Neutrophil (primary cell): ENCODE results near the gene DIP2C.

Experiments
- H3K27ac ChIP-seq: fragments of 200-600 bp; sonication (generic); 2 replicates; pipeline ENCODE4 v1.5.1; 2016; ENCODE audit warnings: mild to moderate bottlenecking, moderate library complexity
- H3K27me3 ChIP-seq: fragments of 200-600 bp; sonication (generic); 2 replicates; pipeline ENCODE4 v1.6.0; 2016; ENCODE audit warnings: mild to moderate bottlenecking
- H3K36me3 ChIP-seq: fragments of 200-600 bp; sonication (generic); 2 replicates; pipeline ENCODE4 v1.5.1; 2017
- H3K4me1 ChIP-seq, 2 experiments: fragments of 200-600 bp in 1 of 2; sonication (generic) in 1 of 2; 1 replicate in 1 of 2; 2 replicates in 1 of 2; pipeline versions ENCODE4 v1.5.1 to v1.6.1; 2013 to 2016; ENCODE audit warnings: low read depth in 1 of 2, low read length in 1 of 2, mild to moderate bottlenecking in 1 of 2, moderate library complexity in 1 of 2; ENCODE audit not compliant: control insufficient read depth in 1 of 2, insufficient read depth in 1 of 2
- H3K4me3 ChIP-seq, 2 experiments: fragments of 200-600 bp in 1 of 2; sonication (generic) in 1 of 2; 1 replicate in 1 of 2; 2 replicates in 1 of 2; pipeline ENCODE4 v1.5.1; 2013 to 2016; ENCODE audit warnings: low read depth in 1 of 2, low read length in 1 of 2, mild to moderate bottlenecking in 1 of 2, moderate library complexity in 1 of 2
- H3K9me3 ChIP-seq: fragments of 200-600 bp; sonication (generic); 2 replicates; pipeline ENCODE4 v1.5.1; 2016
- TF ChIP-seq, protein P1 (sequence below): fragments of 200-600 bp; sonication (generic); IDR thresholded peaks from 2 replicates; pipeline ENCODE4 v1.5.1; 2016; ENCODE audit warnings: antibody characterized with exemption

DIP2C gene

DNA sequence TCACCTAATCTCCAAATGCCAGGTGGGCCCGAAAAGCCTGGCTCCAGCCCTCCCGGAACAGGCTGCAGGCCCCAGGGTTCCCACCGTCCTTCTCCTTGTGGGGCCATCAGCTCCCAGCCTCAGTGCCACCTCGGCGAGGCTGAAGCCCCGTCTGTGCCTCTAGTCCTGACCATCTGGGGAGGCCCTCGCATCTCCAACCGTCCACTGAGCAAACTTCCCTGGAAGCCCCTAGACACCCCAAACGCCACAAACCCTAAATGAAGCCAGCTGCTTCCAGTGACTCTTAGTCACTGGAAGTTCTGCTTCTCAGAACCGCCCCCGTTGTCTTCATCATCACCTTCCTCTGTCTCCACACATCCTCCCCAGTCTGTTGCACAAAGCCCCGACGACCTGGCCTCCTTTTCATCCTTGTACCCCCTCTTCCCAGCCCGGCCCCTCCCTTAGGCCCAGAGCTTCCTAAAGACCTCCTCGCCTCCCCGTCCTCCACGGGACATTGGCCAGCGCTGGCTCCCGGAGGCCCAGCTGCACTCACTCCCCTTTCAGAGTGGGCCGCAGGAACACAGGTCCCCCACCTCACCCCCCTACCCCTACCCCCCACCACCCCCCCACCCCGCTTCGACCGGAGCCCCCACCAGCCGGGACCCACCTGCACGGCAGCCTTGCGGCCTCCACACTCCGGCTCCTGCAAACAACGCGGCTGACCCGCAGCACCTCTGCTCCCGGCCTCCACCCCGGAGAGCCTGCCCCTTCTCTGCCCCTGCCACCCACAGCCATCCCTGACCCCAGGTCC, 1.1 kb upstream of the DIP2C start:
- H3K27ac ChIP-seq = no peak overlapping the region
- H3K36me3 ChIP-seq = no peaks in the 10 kb centered on the region
- TF ChIP-seq, protein P1, sequence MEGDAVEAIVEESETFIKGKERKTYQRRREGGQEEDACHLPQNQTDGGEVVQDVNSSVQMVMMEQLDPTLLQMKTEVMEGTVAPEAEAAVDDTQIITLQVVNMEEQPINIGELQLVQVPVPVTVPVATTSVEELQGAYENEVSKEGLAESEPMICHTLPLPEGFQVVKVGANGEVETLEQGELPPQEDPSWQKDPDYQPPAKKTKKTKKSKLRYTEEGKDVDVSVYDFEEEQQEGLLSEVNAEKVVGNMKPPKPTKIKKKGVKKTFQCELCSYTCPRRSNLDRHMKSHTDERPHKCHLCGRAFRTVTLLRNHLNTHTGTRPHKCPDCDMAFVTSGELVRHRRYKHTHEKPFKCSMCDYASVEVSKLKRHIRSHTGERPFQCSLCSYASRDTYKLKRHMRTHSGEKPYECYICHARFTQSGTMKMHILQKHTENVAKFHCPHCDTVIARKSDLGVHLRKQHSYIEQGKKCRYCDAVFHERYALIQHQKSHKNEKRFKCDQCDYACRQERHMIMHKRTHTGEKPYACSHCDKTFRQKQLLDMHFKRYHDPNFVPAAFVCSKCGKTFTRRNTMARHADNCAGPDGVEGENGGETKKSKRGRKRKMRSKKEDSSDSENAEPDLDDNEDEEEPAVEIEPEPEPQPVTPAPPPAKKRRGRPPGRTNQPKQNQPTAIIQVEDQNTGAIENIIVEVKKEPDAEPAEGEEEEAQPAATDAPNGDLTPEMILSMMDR = no peak
- H3K4me3 ChIP-seq = no peak overlapping the region
- H3K4me1 ChIP-seq = no peaks in the 10 kb centered on the region
- H3K9me3 ChIP-seq = no peaks in the 10 kb centered on the region
- H3K27me3 ChIP-seq = peaks cover 87% of the 10 kb centered on the region

DNA sequence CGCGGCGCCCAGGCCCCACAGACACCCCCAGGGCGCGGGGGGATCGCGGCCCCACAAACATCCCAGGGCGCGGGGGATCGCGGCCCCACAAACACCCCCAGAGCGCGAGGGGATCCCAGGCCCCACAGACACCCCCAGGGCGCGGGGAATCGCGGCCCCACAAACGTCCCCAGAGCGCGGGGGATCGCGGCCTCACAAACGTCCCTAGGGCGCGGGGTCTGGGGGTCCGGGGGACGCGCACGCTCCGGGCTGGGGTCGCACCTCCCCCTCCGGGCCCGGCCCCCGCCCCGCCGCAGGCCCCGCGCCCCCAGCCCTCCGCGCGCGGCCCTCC, 382 bp downstream of the DIP2C start:
- Histone ChIP-seq H3K36me3 (no peaks in the 10 kb centered on the region), H3K9me3 (no peaks in the 10 kb centered on the region), H3K4me1 (no peaks in the 10 kb centered on the region), H3K27me3 (peaks cover 74% of the 10 kb centered on the region), H3K27ac (no peak overlapping the region), H3K4me3 (no peak overlapping the region)
- TF ChIP-seq, protein P1 = no peak

DNA sequence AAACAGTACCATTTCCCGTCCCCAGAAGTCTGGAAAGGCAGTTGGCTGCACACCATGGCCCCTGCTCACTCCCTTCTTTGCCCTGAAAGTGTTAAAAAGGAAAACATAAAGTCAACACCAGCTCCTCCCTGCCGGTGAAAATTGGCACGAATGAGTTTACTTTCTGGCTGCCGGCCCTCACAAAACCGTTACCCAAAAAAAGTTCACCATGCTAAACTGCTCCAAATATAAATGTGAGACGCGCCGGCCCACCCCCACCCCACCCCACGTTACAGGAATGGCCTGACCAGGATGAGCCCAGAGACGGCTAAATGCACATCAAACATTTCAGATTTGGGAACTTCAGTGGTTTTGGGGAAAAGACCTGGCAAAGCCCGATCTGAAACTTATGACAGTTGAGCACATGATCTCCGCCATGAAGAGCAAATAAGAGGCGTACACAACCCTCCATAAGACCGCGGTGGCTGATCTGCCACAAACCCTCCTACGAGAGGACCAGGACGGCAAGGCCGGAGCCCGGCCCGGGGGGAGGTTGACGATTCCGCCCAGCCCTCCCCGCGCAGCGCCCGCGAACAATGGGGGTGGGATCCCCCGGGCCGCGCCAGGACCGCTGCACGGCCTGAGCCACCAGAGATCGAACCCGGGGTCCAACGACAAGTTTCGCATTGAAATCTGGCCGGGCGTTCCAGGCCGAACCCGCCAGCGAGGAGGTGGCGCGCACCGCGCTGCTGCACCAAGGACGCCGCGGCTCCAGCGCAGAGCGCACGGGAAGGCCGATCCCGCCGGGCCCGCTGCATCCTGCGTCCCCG, 952 bp downstream of the DIP2C start:
- H3K4me1 ChIP-seq = no peaks in the 10 kb centered on the region
- no peaks in the 10 kb centered on the region for H3K9me3 ChIP-seq
- no peaks in the 10 kb centered on the region for H3K36me3 ChIP-seq
- no peak overlapping the region for H3K4me3 ChIP-seq
- H3K27me3 ChIP-seq = peaks cover 69% of the 10 kb centered on the region
- TF ChIP-seq, protein P1 = no peak
- no peak overlapping the region for H3K27ac ChIP-seq

DNA sequence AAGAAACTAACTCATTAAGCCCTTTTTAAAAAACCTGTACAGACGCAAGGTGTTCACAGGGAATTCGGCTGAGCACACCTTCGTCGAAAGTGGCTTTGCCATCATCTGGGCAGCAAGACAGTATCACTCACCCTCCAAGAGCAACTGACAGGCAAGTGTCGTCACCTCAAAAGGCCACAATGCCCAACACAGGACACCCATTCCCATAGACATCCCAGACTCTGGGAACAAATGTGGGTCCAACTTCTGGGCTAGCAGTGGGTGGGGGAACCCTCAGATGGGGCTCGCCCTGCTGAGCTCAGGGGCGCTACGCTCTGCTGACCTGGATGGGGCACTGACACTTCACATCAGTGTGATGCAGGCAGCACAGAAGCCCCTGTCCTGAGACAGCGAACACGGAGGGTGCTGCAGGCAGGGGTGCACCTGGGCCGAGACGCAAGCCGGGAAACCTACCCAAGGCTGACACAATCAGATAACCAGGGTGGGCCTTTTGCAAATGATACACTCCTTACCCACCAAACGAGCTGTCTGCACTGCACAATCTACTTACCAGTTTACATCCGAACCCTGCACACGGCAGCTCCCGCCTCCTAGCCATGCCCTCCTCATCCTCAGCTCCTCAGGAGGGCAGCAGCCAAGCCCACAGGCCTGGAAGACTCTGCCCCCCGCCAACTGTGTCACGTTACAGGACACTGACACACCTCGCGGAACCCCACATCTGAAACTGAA, 1.7 kb downstream of the DIP2C start:
- H3K27ac ChIP-seq = no peak overlapping the region
- TF ChIP-seq, protein P1 = no peak
- H3K27me3 ChIP-seq = peaks cover 61% of the 10 kb centered on the region
- no peaks in the 10 kb centered on the region for H3K9me3 ChIP-seq
- H3K4me3 ChIP-seq = no peak overlapping the region
- H3K4me1 ChIP-seq = no peaks in the 10 kb centered on the region
- H3K36me3 ChIP-seq = no peaks in the 10 kb centered on the region

DNA sequence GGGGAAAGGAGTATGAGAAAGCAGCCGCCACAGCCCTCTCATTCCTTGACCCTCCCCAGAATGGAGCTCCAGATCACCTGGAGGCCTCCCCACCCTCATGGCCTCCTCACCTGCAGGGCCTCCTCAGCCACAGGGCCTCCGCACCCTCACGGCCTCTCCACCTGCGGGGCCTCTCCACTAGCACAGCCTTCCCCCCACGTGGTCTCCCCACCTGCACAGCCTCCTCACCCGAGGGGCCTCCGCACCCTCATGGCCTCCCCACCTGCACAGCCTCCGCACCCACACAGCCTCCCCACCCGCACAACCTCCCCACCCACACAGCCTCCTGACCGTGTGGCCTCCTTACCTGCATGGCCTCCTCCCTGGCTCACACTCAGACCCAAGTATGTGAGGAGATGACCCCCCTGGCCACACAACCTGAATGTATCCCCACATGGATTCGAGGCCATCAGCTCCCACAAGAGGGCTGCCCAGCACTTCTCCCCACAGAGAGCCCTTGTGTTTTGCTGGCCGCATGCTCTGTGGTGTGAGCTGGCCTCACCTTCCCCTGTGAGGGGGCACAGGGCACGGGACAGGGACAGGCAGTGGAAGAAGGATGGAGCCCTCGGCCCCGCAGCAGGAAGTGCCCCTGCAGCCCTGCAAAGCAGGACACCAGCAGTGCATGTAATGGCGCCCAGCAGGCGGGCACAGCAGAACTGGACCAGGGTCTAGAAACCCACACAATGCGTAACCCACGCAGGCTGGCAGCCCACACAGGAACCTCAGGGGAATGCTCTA, 3.1 kb downstream of the DIP2C start:
- TF ChIP-seq, protein P1 = no peak
- no peaks in the 10 kb centered on the region for H3K36me3 ChIP-seq
- H3K9me3 ChIP-seq = no peaks in the 10 kb centered on the region
- H3K27ac ChIP-seq = no peak overlapping the region
- H3K4me3 ChIP-seq = no peak overlapping the region
- no peaks in the 10 kb centered on the region for H3K4me1 ChIP-seq
- H3K27me3 ChIP-seq = peaks cover 48% of the 10 kb centered on the region
